CD4-positive, alpha-beta memory T cell (primary cell): Measurements from ENCODE around the gene BCL11A. TPM values are rescaled to one million over a fixed set of nuclear protein-coding genes. Genes with fewer than 3 reads are reported as not detected.

ENCODE experiments used
- CTCF ChIA-PET: fragments of 350-600 bp; sonication (Branson Sonifier 250); formaldehyde crosslinking; loops from one replicate; lab custom pipeline; 2021; ENCODE audit warnings: inconsistent platforms; ENCODE audit not compliant: partially characterized antibody; lab: Charles Lee
- POLR2A ChIA-PET: fragments of 350-600 bp; sonication (Branson Sonifier 250); formaldehyde crosslinking; loops from one replicate; lab custom pipeline; 2021; ENCODE audit not compliant: partially characterized antibody; lab: Charles Lee
- DNase-seq, 5 donors: peaks; one replicate each; pipeline versions ENCODE4 v3.0.0 to v3.0.0-alpha.2; 2020 to 2022; ENCODE audit warnings: mixed read lengths in 1 of 5
- H3K27ac ChIP-seq: one replicate; pipeline ENCODE4 v1.7.0; 2013; ENCODE audit warnings: low read depth, low read length
- H3K27me3 ChIP-seq: 2 replicates; pipeline ENCODE4 v1.7.0; 2013; ENCODE audit warnings: mild to moderate bottlenecking, low read length, moderate library complexity; ENCODE audit not compliant: insufficient read depth
- H3K36me3 ChIP-seq: 2 replicates; pipeline ENCODE4 v1.7.0; 2013; ENCODE audit warnings: mild to moderate bottlenecking, low read length, moderate library complexity; ENCODE audit not compliant: insufficient read depth
- H3K4me1 ChIP-seq: 2 replicates; pipeline ENCODE4 v1.7.0; 2013; ENCODE audit warnings: mild to moderate bottlenecking, low read length, moderate library complexity; ENCODE audit not compliant: insufficient read depth
- H3K4me3 ChIP-seq, 2 donors: one replicate each; pipeline ENCODE4 v1.7.0; 2013; ENCODE audit warnings: low read length in 2 of 2, mild to moderate bottlenecking in 1 of 2
- H3K9me3 ChIP-seq, 2 donors: one replicate each; pipeline ENCODE4 v1.7.0; 2013; ENCODE audit warnings: low read length in 2 of 2, control low read depth in 1 of 2; ENCODE audit not compliant: control insufficient read depth in 1 of 2
- H3K27ac Mint-ChIP-seq, 7 donors: one replicate each; pipeline ENCODE4 v1.8.0; 2020 to 2021; ENCODE audit warnings: mixed read lengths in 7 of 7, mild to moderate bottlenecking in 6 of 7, inconsistent platforms in 3 of 7, moderate library complexity in 3 of 7
- H3K27me3 Mint-ChIP-seq, 2 donors: one replicate each; pipeline ENCODE4 v1.8.0; 2020 to 2021; ENCODE audit warnings: mixed read lengths in 2 of 2
- H3K36me3 Mint-ChIP-seq, 2 donors: one replicate each; pipeline ENCODE4 v1.8.0; 2020 to 2021; ENCODE audit warnings: mixed read lengths in 2 of 2, inconsistent platforms in 1 of 2, mild to moderate bottlenecking in 1 of 2
- H3K4me1 Mint-ChIP-seq, 4 donors: one replicate each; pipeline ENCODE4 v1.8.0; 2020 to 2021; ENCODE audit warnings: mixed read lengths in 4 of 4, mild to moderate bottlenecking in 1 of 4
- H3K4me3 Mint-ChIP-seq, 8 donors: one replicate each; pipeline ENCODE4 v1.8.0; 2020 to 2021; ENCODE audit warnings: mixed read lengths in 8 of 8, mild to moderate bottlenecking in 7 of 8, moderate library complexity in 6 of 8, inconsistent platforms in 3 of 8
- H3K9me3 Mint-ChIP-seq, 8 donors: one replicate each; pipeline ENCODE4 v1.8.0; 2020 to 2021; ENCODE audit warnings: mixed read lengths in 8 of 8, mild to moderate bottlenecking in 5 of 8, inconsistent platforms in 3 of 8, moderate library complexity in 1 of 8
- intact Hi-C: fragments of 100-400 bp; cut with micrococcal nuclease; formaldehyde crosslinking; loops from one replicate; pipeline ENCODE4 v1.15.1; 2023
- polyA plus RNA-seq, 2 donors: library from polyadenylated mRNA; unstranded; fragments of 300-500 nt; fragmentation: Illumina TruSeq; gene quantifications; one replicate each; pipeline ENCODE4 v1.2.3, GENCODE V29; 2021
- total RNA-seq, 2 experiments: library from RNA; stranded (reverse); gene quantifications; one replicate each; pipeline ENCODE4 v1.2.3, GENCODE V29; 2021

BCL11A gene
- total and polyA plus RNA-seq, 4 experiments from 2014 or later, result 0.12 to 1.6 TPM; not detected in 2

GRCh38 chr2:60440079-60440766 is 113.2 kb downstream of the BCL11A start:
- H3K27ac ChIP-seq, result no peak overlapping the region
- no peak for DNase-seq
- Mint-ChIP-seq H3K4me1 (no peaks in the 10 kb centered on the region), H3K4me3 (no peak overlapping the region), H3K9me3 (no peaks in the 10 kb centered on the region), H3K27ac (no peak overlapping the region), H3K27me3 (peaks cover 4% of the 10 kb centered on the region in 2 donors), H3K36me3 (no peaks in the 10 kb centered on the region)
- POLR2A ChIA-PET, result no interaction called here
- intact Hi-C loops, result no loop called here
- no peaks in the 10 kb centered on the region for H3K4me1 ChIP-seq
- no peaks in the 10 kb centered on the region for H3K36me3 ChIP-seq
- H3K27me3 ChIP-seq, result no peaks in the 10 kb centered on the region
- CTCF ChIA-PET, result no interaction called here
- no peaks in the 10 kb centered on the region for H3K9me3 ChIP-seq
- no peak overlapping the region for H3K4me3 ChIP-seq

GRCh38 chr2:60439219-60439974 is 114.1 kb downstream of the BCL11A start:
- H3K9me3 ChIP-seq, result no peaks in the 10 kb centered on the region
- CTCF ChIA-PET, result no interaction called here
- no peaks in the 10 kb centered on the region for H3K4me1 ChIP-seq
- intact Hi-C loops, result no loop called here
- H3K36me3 Mint-ChIP-seq, result no peaks in the 10 kb centered on the region
- no peaks in the 10 kb centered on the region for H3K4me1 Mint-ChIP-seq
- no peak overlapping the region for H3K4me3 ChIP-seq
- DNase-seq, result no peak
- H3K27me3 Mint-ChIP-seq, result peaks cover 4% of the 10 kb centered on the region in 2 donors
- no peaks in the 10 kb centered on the region for H3K36me3 ChIP-seq
- H3K27ac Mint-ChIP-seq, result no peak overlapping the region
- POLR2A ChIA-PET, result no interaction called here
- H3K9me3 Mint-ChIP-seq, result no peaks in the 10 kb centered on the region
- no peak overlapping the region for H3K27ac ChIP-seq
- H3K4me3 Mint-ChIP-seq, result no peak overlapping the region
- no peaks in the 10 kb centered on the region for H3K27me3 ChIP-seq

- no peak overlapping the region for H3K27ac ChIP-seq
- H3K27ac Mint-ChIP-seq, result no peak overlapping the region
- H3K36me3 ChIP-seq, result no peaks in the 10 kb centered on the region
- H3K4me3 Mint-ChIP-seq, result no peak overlapping the region
- ChIA-PET CTCF (no interaction called here), POLR2A (no interaction called here)
- DNase-seq, result no peak
- H3K4me1 ChIP-seq, result no peaks in the 10 kb centered on the region
- H3K27me3 Mint-ChIP-seq, result peaks cover 4% of the 10 kb centered on the region in 2 donors
- H3K4me3 ChIP-seq, result no peak overlapping the region
- intact Hi-C loops, result no loop called here
- H3K4me1 Mint-ChIP-seq, result no peaks in the 10 kb centered on the region
- H3K36me3 Mint-ChIP-seq, result no peaks in the 10 kb centered on the region
- no peaks in the 10 kb centered on the region for H3K9me3 ChIP-seq
- no peaks in the 10 kb centered on the region for H3K9me3 Mint-ChIP-seq
- H3K27me3 ChIP-seq, result no peaks in the 10 kb centered on the region
Observed at GRCh38 chr2:60438653-60439052, 114.8 kb downstream of the BCL11A start.

- intact Hi-C loops, result no loop called here
- H3K36me3 ChIP-seq, result no peaks in the 10 kb centered on the region
- Mint-ChIP-seq H3K9me3 (no peaks in the 10 kb centered on the region), H3K27ac (no peak overlapping the region), H3K36me3 (no peaks in the 10 kb centered on the region), H3K4me3 (no peak overlapping the region), H3K4me1 (no peaks in the 10 kb centered on the region), H3K27me3 (peaks cover 4% of the 10 kb centered on the region in 2 donors)
- POLR2A ChIA-PET, result no interaction called here
- H3K9me3 ChIP-seq, result no peaks in the 10 kb centered on the region
- H3K4me1 ChIP-seq, result no peaks in the 10 kb centered on the region
- no peak for DNase-seq
- no peak overlapping the region for H3K27ac ChIP-seq
- CTCF ChIA-PET, result no interaction called here
- no peaks in the 10 kb centered on the region for H3K27me3 ChIP-seq
- no peak overlapping the region for H3K4me3 ChIP-seq
Observed at GRCh38 chr2:60438131-60438530, 115.3 kb downstream of the BCL11A start.

GRCh38 chr2:60437080-60437696 is 116.3 kb downstream of the BCL11A start:
- H3K27me3 Mint-ChIP-seq, result peaks cover 4 to 6% of the 10 kb centered on the region in 2 donors
- no peaks in the 10 kb centered on the region for H3K9me3 ChIP-seq
- H3K36me3 Mint-ChIP-seq, result no peaks in the 10 kb centered on the region
- no peak overlapping the region for H3K27ac ChIP-seq
- H3K4me3 ChIP-seq, result no peak overlapping the region
- no peak for DNase-seq
- H3K4me1 ChIP-seq, result no peaks in the 10 kb centered on the region
- intact Hi-C loops, result no loop called here
- H3K36me3 ChIP-seq, result no peaks in the 10 kb centered on the region
- H3K4me1 Mint-ChIP-seq, result no peaks in the 10 kb centered on the region
- H3K27me3 ChIP-seq, result no peaks in the 10 kb centered on the region
- H3K4me3 Mint-ChIP-seq, result no peak overlapping the region
- no peak overlapping the region for H3K27ac Mint-ChIP-seq
- POLR2A ChIA-PET, result no interaction called here
- no peaks in the 10 kb centered on the region for H3K9me3 Mint-ChIP-seq
- CTCF ChIA-PET, result no interaction called here

- Mint-ChIP-seq H3K4me1 (no peaks in the 10 kb centered on the region), H3K27me3 (peaks cover 3 to 6% of the 10 kb centered on the region in 2 donors), H3K36me3 (no peaks in the 10 kb centered on the region), H3K9me3 (no peaks in the 10 kb centered on the region), H3K4me3 (no peak overlapping the region), H3K27ac (no peak overlapping the region)
- ChIA-PET POLR2A (no interaction called here), CTCF (no interaction called here)
- no peaks in the 10 kb centered on the region for H3K9me3 ChIP-seq
- H3K27me3 ChIP-seq, result no peaks in the 10 kb centered on the region
- no peak overlapping the region for H3K4me3 ChIP-seq
- H3K36me3 ChIP-seq, result no peaks in the 10 kb centered on the region
- H3K4me1 ChIP-seq, result no peaks in the 10 kb centered on the region
- intact Hi-C loops, result no loop called here
- no peak for DNase-seq
- no peak overlapping the region for H3K27ac ChIP-seq
Observed at GRCh38 chr2:60433018-60433596, 120.3 kb downstream of the BCL11A start.

- Mint-ChIP-seq H3K36me3 (no peaks in the 10 kb centered on the region), H3K9me3 (no peaks in the 10 kb centered on the region), H3K27ac (no peak overlapping the region), H3K27me3 (peaks cover 2% of the 10 kb centered on the region in 2 donors), H3K4me1 (no peaks in the 10 kb centered on the region), H3K4me3 (no peak overlapping the region)
- intact Hi-C loops, result no loop called here
- Histone ChIP-seq H3K4me3 (no peak overlapping the region), H3K9me3 (no peaks in the 10 kb centered on the region), H3K4me1 (no peaks in the 10 kb centered on the region), H3K27me3 (no peaks in the 10 kb centered on the region), H3K27ac (no peak overlapping the region), H3K36me3 (no peaks in the 10 kb centered on the region)
- no peak for DNase-seq
- ChIA-PET POLR2A (no interaction called here), CTCF (no interaction called here)
Observed at GRCh38 chr2:60432035-60432601, 121.3 kb downstream of the BCL11A start.
